Stimulated activated CD8-positive, alpha-beta memory T cell treated with anti-CD3 and anti-CD28 coated beads, Interleukin-7, amount 100 ng/mL, for 1 hour (primary cell): ENCODE results near the gene OR11G2.
"Not testable (repeated sequence)": the region's sequence is repeated elsewhere in the genome, so short reads cannot be mapped to it uniquely, and the experiment has no call there.

Source experiments
- DNase-seq, 2 donors: peaks; one replicate each; pipeline ENCODE4 v3.0.0-alpha.2; 2020; ENCODE audit warnings: low read depth in 2 of 2

The OR11G2 gene, protein sequence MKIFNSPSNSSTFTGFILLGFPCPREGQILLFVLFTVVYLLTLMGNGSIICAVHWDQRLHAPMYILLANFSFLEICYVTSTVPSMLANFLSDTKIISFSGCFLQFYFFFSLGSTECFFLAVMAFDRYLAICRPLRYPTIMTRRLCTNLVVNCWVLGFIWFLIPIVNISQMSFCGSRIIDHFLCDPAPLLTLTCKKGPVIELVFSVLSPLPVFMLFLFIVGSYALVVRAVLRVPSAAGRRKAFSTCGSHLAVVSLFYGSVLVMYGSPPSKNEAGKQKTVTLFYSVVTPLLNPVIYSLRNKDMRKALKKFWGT

DNA sequence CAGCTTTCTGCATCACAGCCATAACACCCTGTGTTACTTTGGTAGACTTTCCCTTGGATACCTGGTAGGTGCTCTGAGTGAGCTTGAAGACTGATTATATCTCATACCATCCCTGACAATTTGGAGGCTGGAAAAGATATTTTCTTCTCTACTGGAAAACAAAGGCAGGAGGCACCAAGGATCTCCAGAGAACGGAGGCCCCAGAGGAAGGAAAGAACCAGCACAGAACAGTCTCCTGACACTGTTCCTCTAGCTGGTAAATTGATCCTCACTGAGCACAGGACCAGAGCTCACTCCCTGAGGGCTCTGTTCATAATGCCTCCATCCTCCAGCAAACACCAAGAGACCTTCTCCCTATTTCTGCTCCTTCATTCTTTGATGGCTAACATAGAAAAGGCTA is at the start of gene OR11G2:
Gene OR11G2 (plus strand): TSS at position 301 of the 400 bp plus-strand sequence. CDS start 6,542 bp downstream, outside the sequence.
- no peak for DNase-seq

DNA sequence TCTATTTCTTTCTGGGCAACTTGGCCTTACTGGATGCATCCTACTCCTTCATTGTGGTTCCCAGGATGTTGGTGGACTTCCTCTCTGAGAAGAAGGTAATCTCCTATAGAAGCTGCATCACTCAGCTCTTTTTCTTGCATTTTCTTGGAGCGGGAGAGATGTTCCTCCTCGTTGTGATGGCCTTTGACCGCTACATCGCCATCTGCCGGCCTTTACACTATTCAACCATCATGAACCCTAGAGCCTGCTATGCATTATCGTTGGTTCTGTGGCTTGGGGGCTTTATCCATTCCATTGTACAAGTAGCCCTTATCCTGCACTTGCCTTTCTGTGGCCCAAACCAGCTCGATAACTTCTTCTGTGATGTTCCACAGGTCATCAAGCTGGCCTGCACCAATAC is 46.8 kb upstream of the OR11G2 start:
- DNase-seq, result no peak

DNA sequence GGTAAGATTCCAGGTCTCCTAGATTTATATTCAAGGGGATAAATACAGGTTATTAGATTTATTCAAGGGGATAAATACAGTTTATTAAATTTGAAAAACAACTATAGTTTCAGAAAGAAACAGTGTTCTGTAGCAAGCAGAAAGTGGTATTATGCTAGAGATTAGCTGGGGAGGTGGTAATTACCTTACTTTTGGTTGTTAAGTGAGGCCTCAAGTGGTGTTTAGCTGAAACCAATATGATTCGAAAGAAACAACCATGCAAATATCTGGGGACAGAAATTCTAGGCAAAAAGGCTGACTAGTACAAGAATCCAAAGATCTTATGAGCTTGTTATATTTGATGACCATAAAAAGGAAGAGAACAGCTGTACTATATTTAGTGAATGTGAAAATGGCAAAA is 45.9 kb upstream of the OR11G2 start:
- no peak for DNase-seq

DNA sequence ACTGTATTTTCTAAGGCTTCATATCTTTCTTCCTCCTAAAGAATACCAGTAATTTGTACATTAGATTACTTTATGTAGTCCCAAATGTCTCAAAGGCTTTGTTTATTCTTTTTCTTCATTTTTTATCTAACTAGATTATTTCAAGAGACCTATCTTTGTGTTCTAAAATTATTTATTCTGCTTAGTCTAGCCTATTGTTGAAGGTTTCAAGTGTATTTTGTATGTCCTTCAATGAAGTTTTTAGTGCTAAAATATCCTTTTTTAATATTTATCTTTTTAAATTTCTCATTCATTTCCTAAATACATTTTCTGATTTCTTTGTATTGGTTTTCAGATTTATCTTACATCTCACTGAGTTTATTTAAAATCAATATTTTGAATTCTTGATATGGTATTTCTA is 26.2 kb upstream of the OR11G2 start:
- no peak for DNase-seq

DNA sequence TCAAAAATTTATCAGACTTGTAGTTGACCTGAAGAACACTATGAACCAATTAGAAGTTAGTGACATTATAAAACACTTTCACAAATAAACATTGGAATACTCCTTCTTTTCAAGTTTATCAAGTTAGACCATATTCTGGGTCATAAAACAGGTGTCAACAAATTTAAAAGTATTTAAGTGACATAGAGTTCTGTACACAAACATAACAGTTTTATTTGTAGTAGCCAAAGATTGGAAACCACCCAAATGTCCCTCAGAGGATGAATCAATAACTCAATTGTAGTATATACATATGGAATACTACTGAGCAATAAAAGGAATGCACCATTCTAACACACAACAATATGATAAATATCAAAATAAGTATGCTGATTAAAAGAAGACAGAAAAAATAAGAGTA is 23.6 kb upstream of the OR11G2 start:
- no peak for DNase-seq

DNA sequence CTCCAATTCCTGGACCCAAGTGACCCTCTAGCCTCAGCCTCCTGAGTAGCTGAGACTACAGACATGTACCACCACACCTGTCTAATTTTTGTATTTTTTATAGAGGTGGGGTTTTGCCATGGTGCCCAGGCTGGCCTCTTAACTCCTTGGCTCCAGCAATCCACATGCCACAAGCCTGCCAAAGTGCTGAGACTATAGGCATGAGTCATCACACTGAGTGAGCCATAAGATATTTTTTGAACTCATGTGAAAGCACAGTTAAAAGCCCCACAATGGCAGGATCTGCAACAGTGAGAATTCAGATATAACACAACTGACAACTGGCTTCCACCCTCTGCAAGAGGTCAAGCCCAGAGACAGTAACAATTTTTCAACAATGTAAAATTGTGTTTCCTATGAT is 20.8 kb upstream of the OR11G2 start:
- not testable (repeated sequence) for DNase-seq

DNA sequence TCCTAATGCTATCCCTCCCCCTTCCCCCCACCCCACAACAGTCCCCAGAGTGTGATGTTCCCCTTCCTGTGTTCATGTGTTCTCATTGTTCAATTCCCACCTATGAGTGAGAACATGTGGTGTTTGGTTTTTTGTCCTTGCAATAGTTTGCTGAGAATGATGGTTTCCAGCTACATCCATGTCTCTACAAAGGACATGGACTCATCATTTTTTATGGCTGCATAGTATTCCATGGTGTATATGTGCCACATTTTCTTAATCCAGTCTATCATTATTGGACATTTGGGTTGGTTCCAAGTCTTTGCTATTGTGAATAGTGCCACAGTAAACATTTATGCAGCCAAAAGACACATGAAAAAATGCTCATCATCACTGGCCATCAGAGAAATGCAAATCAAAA is 16.5 kb upstream of the OR11G2 start:
- not testable (repeated sequence) for DNase-seq

DNA sequence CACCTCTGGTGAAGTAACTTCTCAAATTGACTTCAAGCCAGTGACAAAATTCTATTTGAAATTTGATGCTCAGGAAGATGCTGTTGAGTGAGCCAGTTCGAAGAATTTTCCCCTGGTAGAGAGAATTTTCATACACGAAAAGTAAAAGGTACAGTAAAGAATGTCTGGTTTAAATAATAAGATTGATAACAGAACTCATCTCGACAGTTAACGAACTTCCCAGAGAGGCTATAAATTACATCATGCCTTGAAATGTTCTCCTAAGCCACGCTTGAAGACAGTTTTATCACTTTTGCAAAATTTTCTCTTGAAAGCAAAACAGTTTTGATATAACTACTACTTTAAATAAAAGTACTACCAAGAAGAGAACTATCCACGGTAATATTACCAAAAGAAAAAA is 14.4 kb upstream of the OR11G2 start:
- DNase-seq, result no peak

DNA sequence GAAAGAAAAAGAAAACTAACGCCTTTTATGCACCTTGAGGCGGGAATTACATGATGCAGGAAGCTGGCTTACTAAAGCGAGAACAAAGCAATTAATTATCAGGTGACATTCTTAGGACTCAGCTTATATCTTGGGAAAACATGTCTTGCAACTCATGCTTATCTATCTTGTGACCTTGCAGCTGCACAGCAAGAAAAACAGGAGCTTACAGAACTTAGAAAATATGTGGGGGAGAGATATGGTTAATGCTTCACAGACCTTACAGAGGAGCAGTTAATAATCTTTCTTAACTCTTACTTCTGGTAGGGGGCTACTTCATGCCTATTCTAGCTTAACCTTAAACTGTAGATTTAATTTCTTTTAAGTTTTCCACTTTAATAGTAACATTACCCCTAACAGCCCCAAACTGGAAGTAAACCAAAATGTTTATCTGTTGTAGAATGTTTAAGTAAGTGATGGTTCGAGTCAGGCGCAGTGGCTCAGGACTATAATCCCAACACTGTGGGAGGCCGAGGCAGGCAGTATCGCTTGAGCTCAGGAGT is 13.2 kb upstream of the OR11G2 start:
- DNase-seq, result no peak

DNA sequence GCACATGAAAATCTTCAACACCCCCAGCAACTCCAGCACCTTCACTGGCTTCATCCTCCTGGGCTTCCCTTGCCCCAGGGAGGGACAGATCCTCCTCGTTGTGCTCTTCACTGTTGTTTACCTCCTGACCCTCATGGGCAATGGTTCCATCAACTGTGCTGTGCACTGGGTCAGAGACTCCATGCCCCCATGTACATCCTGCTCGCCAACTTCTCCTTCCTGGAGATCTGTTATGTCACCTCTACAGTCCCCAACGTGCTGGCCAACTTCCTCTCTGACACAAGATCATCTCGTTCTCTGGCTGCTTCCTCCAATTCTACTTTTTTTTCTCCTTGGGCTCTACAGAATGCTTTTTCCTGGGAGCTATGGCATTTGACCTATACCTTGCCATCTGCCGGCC is 11.5 kb upstream of the OR11G2 start:
- no peak for DNase-seq

DNA sequence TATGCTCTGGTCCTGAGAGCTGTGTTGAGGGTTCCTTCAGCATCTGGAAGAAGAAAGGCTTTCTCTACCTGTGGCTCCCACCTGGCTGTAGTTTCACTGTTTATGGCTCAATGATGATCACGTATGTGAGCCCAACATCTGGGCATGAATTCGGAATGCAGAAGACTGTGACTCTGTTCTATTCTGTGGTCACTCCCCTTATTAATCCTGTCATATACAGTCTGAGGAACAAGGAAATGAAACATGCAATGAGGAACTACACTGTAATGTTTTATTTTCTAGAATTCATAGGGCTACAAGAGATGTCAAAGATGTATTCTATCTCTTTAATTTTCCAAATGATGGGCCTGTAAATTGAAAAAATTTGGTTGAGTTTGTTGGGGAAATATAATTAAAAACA is 10.8 kb upstream of the OR11G2 start:
- DNase-seq, result no peak

DNA sequence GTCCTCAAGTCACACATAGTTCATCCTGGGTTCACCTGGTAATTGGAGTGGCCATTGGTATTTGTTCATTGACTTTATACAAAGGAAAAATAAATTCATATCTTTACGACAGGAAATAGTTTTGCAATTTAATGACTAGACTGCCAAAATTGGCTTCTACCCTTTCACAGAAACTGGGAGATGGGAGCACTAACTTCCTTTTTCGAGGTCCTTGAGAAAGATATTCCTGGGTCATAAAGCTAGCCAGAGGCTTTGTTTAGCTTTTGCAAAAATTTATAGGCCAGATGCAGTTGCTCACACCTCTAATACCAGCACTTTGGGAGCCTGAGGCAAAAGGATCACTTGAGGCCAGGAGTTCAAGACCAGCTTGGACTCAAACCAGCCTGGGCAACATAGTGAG is 10.2 kb upstream of the OR11G2 start:
- no peak for DNase-seq

DNA sequence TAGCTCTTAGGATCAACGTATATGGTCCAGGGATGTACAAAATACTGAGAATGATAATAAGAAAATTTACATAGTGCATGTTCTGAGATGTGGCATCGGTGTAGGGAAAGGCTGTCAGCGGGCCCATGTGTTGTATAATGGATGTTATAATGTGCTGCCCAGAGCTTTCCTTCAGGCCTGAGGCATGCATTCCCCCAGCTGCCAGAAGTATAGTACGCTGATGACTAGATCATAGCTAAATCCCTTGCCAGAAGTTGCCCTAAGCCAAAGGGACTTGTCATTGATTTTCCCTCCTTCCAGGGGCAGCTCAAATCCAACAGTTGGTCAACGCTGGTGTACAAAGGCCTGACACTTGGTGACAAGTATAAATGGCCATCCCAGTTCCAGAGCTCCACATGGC is 6.5 kb upstream of the OR11G2 start:
- DNase-seq, result no peak

DNA sequence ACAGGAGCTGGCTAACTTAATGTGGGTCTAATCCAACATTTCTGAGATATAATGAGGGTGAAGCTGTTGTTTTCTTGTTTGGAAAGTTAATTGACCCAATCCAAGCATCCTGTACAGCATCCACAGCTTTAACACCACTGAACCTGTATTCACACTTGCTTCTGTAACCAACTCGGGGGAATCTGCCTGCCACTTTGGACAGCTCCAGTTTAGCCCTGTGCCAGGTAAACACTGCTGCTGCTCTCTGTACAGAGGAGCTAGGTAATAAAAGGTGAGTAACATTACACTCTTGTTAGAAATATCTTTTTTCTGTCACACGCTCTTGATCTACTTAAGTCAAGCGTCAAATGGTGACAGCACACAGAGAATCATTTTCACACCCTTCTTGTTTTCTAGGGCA is 700 bp downstream of the OR11G2 start:
- DNase-seq, result no peak

DNA sequence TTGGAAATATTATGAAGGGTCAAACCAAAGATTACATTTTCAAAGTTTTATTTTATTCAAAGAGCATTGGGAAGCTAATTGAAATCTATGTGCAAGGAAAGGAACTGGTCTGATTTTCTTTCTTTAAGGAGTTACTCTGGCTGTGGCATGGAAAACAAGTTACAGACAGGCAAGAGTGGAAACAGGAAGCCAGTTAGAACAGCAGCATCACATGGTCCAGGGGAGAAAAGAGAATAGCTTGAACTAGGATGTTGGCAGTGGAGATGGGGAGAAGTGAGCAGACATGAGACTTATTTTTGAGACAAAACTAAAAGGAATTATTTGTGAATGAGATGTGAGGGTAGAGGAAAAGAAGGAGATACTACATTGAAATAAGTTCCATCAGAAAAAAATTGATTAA is 3.4 kb downstream of the OR11G2 start:
- no peak for DNase-seq

DNA sequence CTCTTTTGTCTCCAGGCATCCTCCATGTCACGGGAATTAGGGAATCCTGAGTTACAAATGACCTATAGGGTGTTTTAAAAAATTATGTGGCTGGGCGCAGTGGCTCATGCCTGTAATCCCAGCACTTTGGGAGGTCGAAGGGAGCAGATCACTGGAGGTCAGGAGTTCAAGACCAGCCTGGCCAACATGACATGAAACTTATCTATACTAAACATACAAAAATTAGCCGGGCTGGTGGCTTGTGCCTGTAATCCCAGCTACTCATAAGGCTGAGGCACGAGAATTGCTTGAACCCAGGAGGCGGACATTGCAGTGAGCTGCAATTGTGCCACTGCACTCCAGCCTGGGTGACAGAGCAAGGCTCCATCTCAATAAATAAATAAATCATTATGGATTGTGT is 4.5 kb downstream of the OR11G2 start:
- DNase-seq, result not testable (repeated sequence)

DNA sequence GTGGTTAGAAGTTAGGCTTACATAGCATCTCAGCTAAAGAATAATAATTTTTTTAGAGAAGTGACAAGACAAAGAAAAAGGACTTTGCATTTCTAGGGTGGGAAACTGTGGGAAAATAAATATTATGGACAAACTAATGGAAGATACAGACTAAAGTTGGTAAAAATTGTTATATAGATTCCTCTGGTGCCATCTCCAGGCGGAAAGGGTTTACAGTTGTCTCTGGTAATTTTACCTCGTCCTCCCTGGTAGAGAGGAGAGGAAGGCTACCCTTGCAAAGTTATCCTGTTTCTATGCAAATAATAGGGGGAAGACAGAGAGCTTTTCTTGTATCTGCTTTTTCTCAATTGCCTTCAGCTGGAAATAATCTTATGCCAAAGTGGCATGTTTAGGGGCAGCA is 5.2 kb downstream of the OR11G2 start:
- DNase-seq, result no peak

DNA sequence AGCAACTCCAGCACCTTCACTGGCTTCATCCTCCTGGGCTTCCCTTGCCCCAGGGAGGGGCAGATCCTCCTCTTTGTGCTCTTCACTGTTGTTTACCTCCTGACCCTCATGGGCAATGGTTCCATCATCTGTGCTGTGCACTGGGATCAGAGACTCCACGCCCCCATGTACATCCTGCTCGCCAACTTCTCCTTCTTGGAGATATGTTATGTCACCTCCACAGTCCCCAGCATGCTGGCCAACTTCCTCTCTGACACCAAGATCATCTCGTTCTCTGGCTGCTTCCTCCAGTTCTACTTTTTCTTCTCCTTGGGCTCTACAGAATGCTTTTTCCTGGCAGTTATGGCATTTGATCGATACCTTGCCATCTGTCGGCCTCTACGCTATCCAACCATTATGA is 6.8 kb downstream of the OR11G2 start:
- no peak for DNase-seq

DNA sequence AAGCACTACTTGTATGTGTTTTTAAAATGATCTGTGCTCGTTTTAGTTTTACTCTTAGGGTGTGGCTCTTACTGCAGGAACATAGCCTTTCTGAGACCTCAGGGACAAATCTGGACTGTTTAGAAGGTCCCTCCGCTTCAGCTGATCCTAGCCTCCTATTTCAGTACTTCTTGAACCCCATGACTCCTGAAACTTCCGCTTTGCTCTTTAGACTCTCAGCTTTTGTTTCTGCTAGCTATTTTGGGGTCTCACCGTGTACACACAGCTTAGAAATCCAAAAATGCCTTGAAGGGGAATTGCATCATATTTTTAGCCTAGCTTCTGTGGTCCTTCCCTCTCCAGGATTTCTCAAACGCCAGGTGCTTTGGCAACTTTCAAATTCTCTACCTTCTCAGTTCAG is 8.3 kb downstream of the OR11G2 start:
- DNase-seq, result no peak

DNA sequence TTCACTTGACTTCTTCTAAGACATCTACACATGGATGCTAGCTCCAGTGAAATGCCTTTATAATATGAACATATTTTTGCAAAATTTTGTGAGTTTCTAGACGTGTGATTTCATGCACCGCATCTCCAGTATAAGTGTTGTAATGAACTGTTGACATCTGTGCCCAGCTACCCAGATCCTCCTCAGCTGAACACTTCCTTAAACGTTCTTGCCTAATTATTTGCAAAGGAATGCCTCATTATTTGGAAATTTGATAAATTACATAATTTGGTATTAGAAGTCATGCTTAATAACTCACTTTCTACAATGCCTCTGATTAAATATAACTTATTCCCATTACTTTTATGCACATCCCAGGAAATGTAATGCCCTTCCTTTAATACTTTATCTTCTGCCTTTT is 14.0 kb downstream of the OR11G2 start:
- DNase-seq, result no peak

DNA sequence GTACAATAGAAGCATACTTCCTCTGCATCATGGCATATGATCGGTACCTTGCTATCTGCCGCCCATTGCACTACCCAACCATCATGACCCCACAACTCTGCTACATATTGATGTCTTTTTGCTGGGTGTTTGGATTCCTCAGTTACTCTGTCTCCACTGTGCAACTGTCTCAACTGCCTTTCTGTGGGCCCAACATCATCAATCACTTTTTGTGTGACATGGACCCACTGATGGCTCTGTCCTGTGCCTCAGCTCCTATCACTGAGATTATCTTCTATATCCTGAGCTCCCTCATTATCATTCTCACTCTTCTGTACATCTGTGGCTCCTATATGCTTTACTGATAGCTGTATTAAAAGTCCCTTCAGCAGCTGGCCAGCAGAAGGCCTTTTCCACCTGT is 18.9 kb downstream of the OR11G2 start:
- no peak for DNase-seq

DNA sequence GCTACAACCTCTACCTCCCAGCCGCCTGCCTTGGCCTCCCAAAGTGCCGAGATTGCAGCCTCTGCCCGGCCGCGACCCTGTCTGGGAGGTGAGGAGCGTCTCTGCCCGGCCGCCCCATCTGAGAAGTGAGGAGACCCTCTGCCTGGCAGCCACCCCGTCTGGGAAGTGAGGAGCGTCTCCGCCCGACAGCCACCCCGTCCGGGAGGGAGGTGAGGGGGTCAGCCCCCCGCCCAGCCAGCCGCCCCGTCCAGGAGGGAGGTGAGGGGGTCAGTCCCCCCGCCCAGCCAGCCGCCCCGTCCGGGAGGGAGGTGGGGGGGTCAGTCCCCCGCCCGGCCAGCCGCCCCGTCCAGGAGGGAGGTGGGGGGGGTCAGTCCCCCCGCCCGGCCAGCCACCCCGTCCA is 21.7 kb downstream of the OR11G2 start:
- not testable (repeated sequence) for DNase-seq

DNA sequence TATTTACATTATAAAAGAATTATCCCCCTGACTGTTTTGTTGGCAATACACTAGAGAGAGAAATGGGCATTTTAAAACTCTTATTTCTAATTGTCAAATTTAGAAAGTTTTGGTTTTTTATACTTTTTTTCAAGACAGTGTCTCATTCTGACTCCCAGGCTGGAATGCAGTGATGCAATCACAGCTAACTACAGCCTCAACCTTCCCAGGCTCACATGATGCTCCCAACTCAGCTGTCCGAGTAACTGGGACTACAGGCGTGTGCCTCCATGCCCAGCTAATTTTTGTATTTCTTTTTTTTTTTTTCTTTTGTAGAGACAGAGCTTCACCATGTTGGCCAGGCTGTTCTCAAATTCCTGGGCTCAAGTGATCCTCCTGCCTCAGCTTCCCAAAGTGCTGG is 24.5 kb downstream of the OR11G2 start:
- no peak for DNase-seq

DNA sequence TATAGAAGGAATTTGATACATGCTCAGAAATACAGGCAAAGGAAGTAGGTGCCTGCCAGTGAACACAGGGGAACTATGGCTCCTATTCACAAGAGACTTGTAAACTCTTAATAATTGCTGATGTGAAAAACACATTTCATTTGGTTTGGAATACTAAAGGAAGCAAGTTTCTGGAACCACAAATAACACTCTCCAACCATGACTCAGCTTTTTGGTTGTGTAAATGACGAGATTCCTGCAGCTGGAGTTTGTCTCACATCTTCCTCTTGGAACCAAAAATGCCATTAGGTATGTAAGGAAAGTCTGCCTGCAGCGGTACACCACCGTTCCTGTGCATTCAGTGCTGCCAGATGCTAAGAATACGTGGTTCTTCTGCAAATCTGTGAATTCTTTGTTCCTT is 28.3 kb downstream of the OR11G2 start:
- no peak for DNase-seq
